Neutrophil (primary cell): ENCODE data around the gene PCDHGC5.

ENCODE experiments used
- H3K27ac ChIP-seq: fragments of 200-600 bp; sonication (generic); 2 replicates; pipeline ENCODE4 v1.5.1; 2016; ENCODE audit warnings: mild to moderate bottlenecking, moderate library complexity
- H3K27me3 ChIP-seq: fragments of 200-600 bp; sonication (generic); 2 replicates; pipeline ENCODE4 v1.6.0; 2016; ENCODE audit warnings: mild to moderate bottlenecking
- H3K36me3 ChIP-seq: fragments of 200-600 bp; sonication (generic); 2 replicates; pipeline ENCODE4 v1.5.1; 2017
- H3K4me1 ChIP-seq, 2 experiments: fragments of 200-600 bp in 1 of 2; sonication (generic) in 1 of 2; 1 replicate in 1 of 2; 2 replicates in 1 of 2; pipeline versions ENCODE4 v1.5.1 to v1.6.1; 2013 to 2016; ENCODE audit warnings: low read depth in 1 of 2, low read length in 1 of 2, mild to moderate bottlenecking in 1 of 2, moderate library complexity in 1 of 2; ENCODE audit not compliant: control insufficient read depth in 1 of 2, insufficient read depth in 1 of 2
- H3K4me3 ChIP-seq, 2 experiments: fragments of 200-600 bp in 1 of 2; sonication (generic) in 1 of 2; 1 replicate in 1 of 2; 2 replicates in 1 of 2; pipeline ENCODE4 v1.5.1; 2013 to 2016; ENCODE audit warnings: low read depth in 1 of 2, low read length in 1 of 2, mild to moderate bottlenecking in 1 of 2, moderate library complexity in 1 of 2
- H3K9me3 ChIP-seq: fragments of 200-600 bp; sonication (generic); 2 replicates; pipeline ENCODE4 v1.5.1; 2016
- TF ChIP-seq, protein P1 (sequence below): fragments of 200-600 bp; sonication (generic); IDR thresholded peaks from 2 replicates; pipeline ENCODE4 v1.5.1; 2016; ENCODE audit warnings: antibody characterized with exemption

The PCDHGC5 gene

DNA sequence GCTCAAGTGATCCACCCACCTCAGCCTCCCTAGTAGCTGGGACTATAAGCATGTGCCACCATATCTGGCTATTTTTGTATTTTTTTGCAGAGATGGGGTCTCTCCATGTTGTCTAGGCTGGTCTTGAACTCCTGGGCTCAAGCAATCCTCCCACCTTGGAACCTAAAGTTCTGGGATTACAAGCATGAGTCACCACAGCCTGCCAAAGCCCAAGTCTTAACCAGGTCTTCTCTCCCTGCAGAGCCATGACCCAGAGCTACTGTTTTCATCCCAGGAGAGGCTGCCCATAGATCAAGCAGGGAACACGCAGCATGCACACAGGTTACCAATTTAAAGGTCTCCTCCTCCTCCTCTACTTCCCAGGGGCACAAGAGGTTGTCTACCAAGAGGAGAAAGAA lies 29.7 kb downstream of the PCDHGC5 start:
- Histone ChIP-seq H3K36me3 (peaks cover 88% of the 10 kb centered on the region), H3K27ac (peak overlapping the region; percentile 70), H3K27me3 (no peaks in the 10 kb centered on the region), H3K4me3 (no peak overlapping the region), H3K4me1 (peaks cover 82 to 87% of the 10 kb centered on the region in 2 experiments), H3K9me3 (no peaks in the 10 kb centered on the region)
- TF ChIP-seq, protein P1, sequence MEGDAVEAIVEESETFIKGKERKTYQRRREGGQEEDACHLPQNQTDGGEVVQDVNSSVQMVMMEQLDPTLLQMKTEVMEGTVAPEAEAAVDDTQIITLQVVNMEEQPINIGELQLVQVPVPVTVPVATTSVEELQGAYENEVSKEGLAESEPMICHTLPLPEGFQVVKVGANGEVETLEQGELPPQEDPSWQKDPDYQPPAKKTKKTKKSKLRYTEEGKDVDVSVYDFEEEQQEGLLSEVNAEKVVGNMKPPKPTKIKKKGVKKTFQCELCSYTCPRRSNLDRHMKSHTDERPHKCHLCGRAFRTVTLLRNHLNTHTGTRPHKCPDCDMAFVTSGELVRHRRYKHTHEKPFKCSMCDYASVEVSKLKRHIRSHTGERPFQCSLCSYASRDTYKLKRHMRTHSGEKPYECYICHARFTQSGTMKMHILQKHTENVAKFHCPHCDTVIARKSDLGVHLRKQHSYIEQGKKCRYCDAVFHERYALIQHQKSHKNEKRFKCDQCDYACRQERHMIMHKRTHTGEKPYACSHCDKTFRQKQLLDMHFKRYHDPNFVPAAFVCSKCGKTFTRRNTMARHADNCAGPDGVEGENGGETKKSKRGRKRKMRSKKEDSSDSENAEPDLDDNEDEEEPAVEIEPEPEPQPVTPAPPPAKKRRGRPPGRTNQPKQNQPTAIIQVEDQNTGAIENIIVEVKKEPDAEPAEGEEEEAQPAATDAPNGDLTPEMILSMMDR = no peak

DNA sequence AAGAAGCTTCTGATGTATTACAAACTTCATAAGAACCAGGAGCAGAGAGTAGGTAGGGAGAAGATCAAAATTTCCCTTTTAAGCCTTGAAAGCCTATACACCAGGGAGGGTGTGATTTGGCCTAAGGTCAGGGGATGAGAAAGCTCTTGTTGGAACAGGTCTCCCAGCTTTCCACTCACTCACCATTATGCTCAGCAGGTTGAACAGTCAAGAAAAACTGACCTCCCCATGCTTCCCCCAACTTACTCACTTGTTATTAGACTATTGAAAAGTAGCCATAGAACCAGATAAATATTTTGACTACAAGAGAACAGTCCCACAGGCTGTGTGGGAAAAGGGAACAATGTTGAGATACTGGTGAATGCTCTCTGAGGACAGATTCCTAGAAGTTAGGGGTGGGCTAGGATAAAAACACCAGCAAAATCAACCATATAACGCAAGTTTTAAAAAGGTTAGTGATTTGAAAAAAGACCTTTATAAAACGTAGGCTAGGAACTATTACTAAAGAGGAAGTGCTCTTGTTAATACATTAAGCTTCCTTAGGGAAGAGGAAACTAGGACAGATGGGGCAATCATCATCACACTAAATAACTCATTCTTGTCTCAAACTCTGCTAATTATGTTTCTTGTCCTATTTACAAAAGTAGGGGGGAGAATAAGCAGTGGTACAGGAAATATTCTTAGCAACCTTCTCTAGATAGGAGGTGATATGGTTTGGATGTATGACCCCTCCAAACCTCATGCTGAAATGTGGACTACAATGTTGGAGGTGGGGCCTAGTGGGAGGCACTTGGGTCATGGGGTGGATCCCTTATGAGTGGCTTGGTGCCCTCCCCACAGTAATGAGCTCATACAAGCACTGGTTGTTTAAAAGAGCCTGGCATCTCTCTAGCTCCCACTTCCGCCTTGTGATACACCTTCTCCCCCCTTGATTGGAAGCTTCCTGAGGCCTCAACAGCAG lies 31.0 kb downstream of the PCDHGC5 start:
- Histone ChIP-seq H3K27ac (peak overlapping the region; percentile 70), H3K9me3 (no peaks in the 10 kb centered on the region), H3K4me1 (peaks cover 74% of the 10 kb centered on the region in 2 experiments), H3K4me3 (peak overlapping the region in 1 of 2 experiments; percentile 16), H3K27me3 (no peaks in the 10 kb centered on the region), H3K36me3 (peaks cover 90% of the 10 kb centered on the region)
- TF ChIP-seq, protein P1 = no peak

DNA sequence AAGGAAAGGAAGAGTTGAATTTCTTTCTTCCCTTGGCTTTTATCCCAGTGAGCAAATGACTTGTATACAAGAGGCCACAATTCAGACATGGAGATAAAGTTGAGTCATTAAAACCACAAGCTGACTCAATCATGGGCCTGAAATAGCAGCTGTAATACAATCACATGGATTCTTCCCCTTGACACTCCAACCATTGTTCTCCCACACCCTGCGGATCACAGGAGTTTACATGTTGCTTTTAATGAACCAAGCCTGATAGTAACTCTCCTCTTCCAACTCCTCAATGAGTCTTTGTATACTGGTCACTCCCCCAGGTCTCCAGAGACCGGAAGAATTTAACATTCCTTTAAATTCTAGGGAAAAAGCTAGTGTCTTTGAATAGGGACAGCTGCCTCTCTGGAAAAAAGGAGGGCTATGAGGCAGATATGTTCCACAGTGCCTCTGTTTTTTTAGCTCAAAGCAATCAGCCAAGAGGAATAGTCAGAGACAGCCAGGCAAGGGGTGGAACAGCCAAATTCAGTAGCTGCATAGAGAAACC lies 32.4 kb downstream of the PCDHGC5 start:
- Histone ChIP-seq H3K27me3 (no peaks in the 10 kb centered on the region), H3K9me3 (no peaks in the 10 kb centered on the region), H3K4me1 (peaks cover 60 to 61% of the 10 kb centered on the region in 2 experiments), H3K4me3 (no peak overlapping the region), H3K36me3 (peaks cover 91% of the 10 kb centered on the region), H3K27ac (peak overlapping the region; percentile 70)
- TF ChIP-seq, protein P1 = no peak

DNA sequence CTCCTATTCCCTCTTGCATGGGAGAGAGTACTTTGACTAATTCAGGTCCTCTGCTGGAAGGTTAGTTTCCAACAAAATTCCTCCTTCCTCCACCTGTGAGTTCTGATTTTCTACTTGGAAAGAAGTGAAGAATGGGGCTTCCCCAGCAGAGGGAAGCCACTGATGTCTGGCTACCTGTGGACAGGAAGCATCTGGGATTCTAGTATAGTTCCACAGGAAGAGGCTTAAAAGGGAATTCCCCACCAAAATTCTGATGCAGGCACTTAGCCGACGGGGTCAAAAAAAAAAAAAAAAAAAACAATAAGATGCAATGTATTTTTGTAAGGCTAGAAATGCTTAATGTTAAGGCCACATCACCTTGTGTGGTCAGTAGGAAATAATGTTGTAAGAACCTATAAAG lies 33.4 kb downstream of the PCDHGC5 start:
- TF ChIP-seq, protein P1 = no peak
- Histone ChIP-seq H3K27ac (peak overlapping the region; percentile 70), H3K36me3 (peaks cover 91% of the 10 kb centered on the region), H3K27me3 (no peaks in the 10 kb centered on the region), H3K4me1 (peaks cover 50 to 51% of the 10 kb centered on the region in 2 experiments), H3K9me3 (no peaks in the 10 kb centered on the region), H3K4me3 (no peak overlapping the region)

DNA sequence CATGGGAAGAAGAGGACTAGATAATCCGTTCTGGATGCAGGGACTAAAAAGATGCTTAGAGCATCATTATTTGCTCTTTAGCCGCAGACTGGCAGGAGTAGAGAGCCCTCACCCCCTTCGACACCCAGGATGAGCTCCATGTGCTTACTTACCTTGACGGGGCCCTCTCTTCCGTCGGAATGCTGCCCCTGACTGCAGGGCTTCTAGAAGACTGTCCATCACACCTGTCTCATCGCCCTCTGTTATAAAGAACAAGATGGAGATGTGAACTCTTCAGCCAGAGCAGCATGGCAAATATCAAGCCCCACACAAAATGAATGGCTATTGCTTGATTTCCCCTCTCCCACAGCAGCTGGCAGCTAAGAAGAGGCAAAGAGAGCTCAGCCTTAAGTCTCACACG lies 35.1 kb downstream of the PCDHGC5 start:
- H3K4me3 ChIP-seq = no peak overlapping the region
- peaks cover 33 to 38% of the 10 kb centered on the region in 2 experiments for H3K4me1 ChIP-seq
- TF ChIP-seq, protein P1 = no peak
- no peaks in the 10 kb centered on the region for H3K27me3 ChIP-seq
- no peak overlapping the region for H3K27ac ChIP-seq
- no peaks in the 10 kb centered on the region for H3K9me3 ChIP-seq
- H3K36me3 ChIP-seq = peaks cover 95% of the 10 kb centered on the region
